GM12878 (cell line): Measurements from ENCODE around the gene LRRC37A3.
"Not testable (repeated sequence)": the region's sequence is repeated elsewhere in the genome, so short reads cannot be mapped to it uniquely, and the experiment has no call there.

Source experiments
- CTCF ChIP-seq, 3 experiments: IDR thresholded peaks in 2 of 3; conservative IDR thresholded peaks in 1 of 3; 2 replicates each; pipeline ENCODE4 v1.5.1; 2011; ENCODE audit warnings: low read depth in 3 of 3, low read length in 3 of 3, mild to moderate bottlenecking in 3 of 3, control low read depth in 2 of 3, moderate library complexity in 2 of 3, inconsistent platforms in 1 of 3, mixed read lengths in 1 of 3; ENCODE audit not compliant: control insufficient read depth in 2 of 3, insufficient read depth in 1 of 3; ENCODE audit errors: extremely low read depth in 1 of 3
- EZH2 ChIP-seq: IDR thresholded peaks from 2 replicates; pipeline ENCODE4 v1.6.1; 2012; ENCODE audit warnings: low read depth, mild to moderate bottlenecking, control low read depth, inconsistent platforms, low read length, borderline replicate concordance; ENCODE audit not compliant: control insufficient read depth
- KDM1A ChIP-seq: fragments of 200-600 bp; sonication (generic); IDR thresholded peaks from 2 replicates; pipeline ENCODE4 v1.6.1; 2016; ENCODE audit warnings: borderline replicate concordance
- NFIC ChIP-seq: IDR thresholded peaks from 2 replicates; pipeline ENCODE4 v1.6.1; 2012; ENCODE audit warnings: low read depth, mild to moderate bottlenecking, inconsistent platforms, low read length, moderate library complexity
- POLR2A ChIP-seq: IDR thresholded peaks from 2 replicates; pipeline ENCODE4 v1.6.1; 2011; ENCODE audit warnings: low read depth, mild to moderate bottlenecking, low read length
- SUZ12 ChIP-seq: fragments of 200-600 bp; sonication (generic); IDR thresholded peaks from one replicate; pipeline ENCODE4 v1.6.1; 2018; ENCODE audit warnings: antibody characterized with exemption, mild to moderate bottlenecking; ENCODE audit not compliant: unreplicated experiment

- not testable (repeated sequence) for TF ChIP-seq KDM1A, EZH2, SUZ12, POLR2A, NFIC
- TF ChIP-seq CTCF (IDR thresholded peaks at IDR 0.05 in 2 of 3, conservative IDR thresholded peaks at IDR 0.05 in 1 of 3; ENCODE audit: control insufficient read depth in 2 of 3, extremely low read depth in 1 of 3, insufficient read depth in 1 of 3, low read depth in 3 of 3, low read length in 3 of 3): peak in 1 of 3 experiments; percentile 23; a peak in 1 of 6 replicates
Observed at GRCh38 chr17:64963814-64964213, 44.5 kb upstream of the LRRC37A3 start.
